HCT116 (cell line): Measurements from ENCODE around the gene RSAD1. TPM values are rescaled to one million over a fixed set of nuclear protein-coding genes. Genes with fewer than 3 reads are reported as not detected.

ENCODE experiments used
- ATAC-seq: fragments of 200-7000 bp; cut with Tn5 transposase; 2 replicates; pipeline ENCODE4 v1.9.1; 2020; ENCODE audit warnings: mild to moderate bottlenecking, moderate library complexity
- BruUV-seq: library from RNA; stranded (reverse); fragments of 400-500 nt; replicated peaks from 2 replicates; lab custom pipeline; 2021; lab: Mats Ljungman, UMichigan
- CTCF ChIA-PET: fragments of 300-600 bp; sonication (Branson Sonifier 250); formaldehyde crosslinking; loops from one replicate; lab custom pipeline; 2021; ENCODE audit warnings: antibody characterized with exemption; lab: Charles Lee
- POLR2A ChIA-PET: fragments of 300-600, 350-600 bp; sonication (Branson Sonifier 250); formaldehyde crosslinking; loops from one replicate; lab custom pipeline; 2021; ENCODE audit warnings: antibody characterized with exemption; lab: Charles Lee
- RAD21 ChIA-PET, 2 experiments: fragments of 300-600 bp; sonication (Branson Sonifier 250); formaldehyde crosslinking; loops; one replicate each; lab custom pipeline; 2023; ENCODE audit warnings: low total read pairs in 2 of 2; ENCODE audit not compliant: uncharacterized antibody in 2 of 2, unreplicated experiment in 2 of 2, low non-redundant PET in 1 of 2; lab: Charles Lee
- DNase-seq: peaks from one replicate; pipeline ENCODE4 v3.0.0-alpha.2; 2010; ENCODE audit warnings: low read depth, low spot score
- H2AFZ ChIP-seq: fragments of 200-600 bp; shearing (Covaris generic), sonication (generic); 2 replicates; pipeline ENCODE4 v1.6.1; 2017; ENCODE audit warnings: low read depth, mixed run types, mixed read lengths, antibody characterized with exemption, low read length; ENCODE audit not compliant: poor library complexity, severe bottlenecking
- H3K27ac ChIP-seq: 2 replicates; pipeline ENCODE4 v1.5.1; 2012; ENCODE audit warnings: low read depth, low read length
- H3K27me3 ChIP-seq: fragments of 200-600 bp; sonication (generic); 2 replicates; pipeline ENCODE4 v1.6.1; 2016; ENCODE audit warnings: mixed run types, low read length, mixed read lengths; ENCODE audit not compliant: insufficient read depth
- H3K36me3 ChIP-seq, 2 experiments: fragments of 200-500 bp in 1 of 2; fragments of 200-600 bp in 1 of 2; sonication (Bioruptor generic) in 1 of 2; sonication (generic) in 1 of 2; 2 replicates each; pipeline versions ENCODE4 v1.5.1 to v1.6.1; 2014 to 2016; ENCODE audit warnings: low read length in 2 of 2, inconsistent platforms in 1 of 2, mixed read lengths in 1 of 2, mixed run types in 1 of 2; ENCODE audit not compliant: insufficient read depth in 2 of 2, control insufficient read depth in 1 of 2
- H3K4me1 ChIP-seq, 2 experiments: fragments of 200-600 bp in 1 of 2; sonication (generic) in 1 of 2; 2 replicates each; pipeline versions ENCODE4 v1.5.1 to v1.6.1; 2012 to 2017; ENCODE audit warnings: low read length in 2 of 2, inconsistent platforms in 1 of 2, mild to moderate bottlenecking in 1 of 2, mixed read lengths in 1 of 2, mixed run types in 1 of 2, moderate library complexity in 1 of 2; ENCODE audit not compliant: insufficient read depth in 2 of 2, control insufficient read depth in 1 of 2
- H3K4me2 ChIP-seq: fragments of 200-600 bp; sonication (generic); 2 replicates; pipeline ENCODE4 v1.6.1; 2017; ENCODE audit warnings: mixed run types, low read length, mixed read lengths
- H3K4me3 ChIP-seq, 2 experiments: fragments of 200-600 bp in 1 of 2; sonication (generic) in 1 of 2; replicated peaks in 1 of 2; 2 replicates each; pipeline ENCODE4 v1.5.1; 2011 to 2016; ENCODE audit warnings: low read length in 2 of 2, control low read depth in 1 of 2, low read depth in 1 of 2, mild to moderate bottlenecking in 1 of 2, mixed read lengths in 1 of 2, mixed run types in 1 of 2
- H3K79me2 ChIP-seq: fragments of 200-600 bp; sonication (generic); 2 replicates; pipeline ENCODE4 v1.6.1; 2017; ENCODE audit warnings: mild to moderate bottlenecking, mixed run types, low read length, moderate library complexity, mixed read lengths; ENCODE audit not compliant: insufficient read depth
- H3K9ac ChIP-seq: fragments of 200-600 bp; sonication (generic); 2 replicates; pipeline ENCODE4 v1.6.1; 2016; ENCODE audit warnings: low read length, mixed read lengths
- H3K9me2 ChIP-seq: fragments of 200-600 bp; sonication (generic), shearing (Covaris generic); 2 replicates; pipeline ENCODE4 v1.6.1; 2017; ENCODE audit warnings: mixed run types, mild to moderate bottlenecking, moderate library complexity; ENCODE audit not compliant: insufficient read depth
- H3K9me3 ChIP-seq, 2 experiments: fragments of 200-500 bp in 1 of 2; fragments of 200-600 bp in 1 of 2; sonication (Bioruptor generic) in 1 of 2; sonication (generic) in 1 of 2; 2 replicates each; pipeline ENCODE4 v1.6.1; 2014 to 2017; ENCODE audit warnings: low read length in 2 of 2, mixed read lengths in 2 of 2, inconsistent platforms in 1 of 2, low read depth in 1 of 2, mild to moderate bottlenecking in 1 of 2, mixed run types in 1 of 2, moderate library complexity in 1 of 2; ENCODE audit not compliant: control insufficient read depth in 1 of 2, insufficient read depth in 1 of 2
- H4K20me1 ChIP-seq: fragments of 200-600 bp; sonication (generic), shearing (Covaris generic); 2 replicates; pipeline ENCODE4 v1.6.1; 2017; ENCODE audit warnings: mixed run types, mild to moderate bottlenecking, moderate library complexity; ENCODE audit not compliant: insufficient read depth
- ATF3 ChIP-seq: IDR thresholded peaks from 2 replicates; pipeline ENCODE4 v1.6.1; 2012
- CBX3 ChIP-seq: IDR thresholded peaks from 2 replicates; pipeline ENCODE4 v1.6.1; 2012; ENCODE audit warnings: low read depth
- CEBPB ChIP-seq: IDR thresholded peaks from 2 replicates; pipeline ENCODE4 v1.6.1; 2012; ENCODE audit warnings: low read depth
- CTCF ChIP-seq, 3 experiments: fragments of 200-600 bp in 1 of 3; sonication (generic) in 1 of 3; IDR thresholded peaks in 2 of 3; conservative IDR thresholded peaks in 1 of 3; 2 replicates each; pipeline ENCODE4 v1.5.1; 2012 to 2017; ENCODE audit warnings: low read depth in 2 of 3, low read length in 2 of 3, antibody characterized with exemption in 1 of 3, borderline replicate concordance in 1 of 3, control low read depth in 1 of 3, mild to moderate bottlenecking in 1 of 3, mixed read lengths in 1 of 3, mixed run types in 1 of 3, moderate library complexity in 1 of 3; ENCODE audit not compliant: insufficient read depth in 1 of 3
- POLR2A ChIP-seq: IDR thresholded peaks from 2 replicates; pipeline ENCODE4 v1.7.0; 2011; ENCODE audit warnings: borderline replicate concordance; ENCODE audit not compliant: insufficient read depth, insufficient read length; ENCODE audit errors: extremely low read depth
- POLR2AphosphoS5 ChIP-seq: IDR thresholded peaks from 2 replicates; pipeline ENCODE4 v1.6.1; 2011; ENCODE audit warnings: mild to moderate bottlenecking, low read depth, low read length, moderate library complexity
- SP1 ChIP-seq: IDR thresholded peaks from 2 replicates; pipeline ENCODE4 v1.6.1; 2012; ENCODE audit warnings: low read depth
- SRF ChIP-seq: IDR thresholded peaks from 2 replicates; pipeline ENCODE4 v1.6.1; 2012; ENCODE audit warnings: low read depth
- ZBTB33 ChIP-seq: IDR thresholded peaks from 2 replicates; pipeline ENCODE4 v1.6.1; 2011; ENCODE audit warnings: mild to moderate bottlenecking, low read length, moderate library complexity; ENCODE audit not compliant: insufficient replicate concordance; ENCODE audit errors: extremely low read depth
- ZFX ChIP-seq: fragments of 450-650 bp; IDR thresholded peaks from 2 replicates; pipeline ENCODE4 v1.6.1; 2017
- ZNF274 ChIP-seq: fragments of 200-500 bp; sonication (Bioruptor generic); IDR thresholded peaks from 2 replicates; pipeline ENCODE4 v1.6.1; 2014; ENCODE audit warnings: mild to moderate bottlenecking, low read depth, low read length, inconsistent platforms
- intact Hi-C: fragments of 100-400 bp; cut with micrococcal nuclease; formaldehyde crosslinking; loops from 2 replicates; pipeline ENCODE4 v1.10.0; 2022
- total RNA-seq: library from RNA; stranded (reverse); gene quantifications from one replicate; pipeline ENCODE4 v1.2.1, GENCODE V29; 2021; ENCODE audit not compliant: unreplicated experiment

RSAD1 gene
- total RNA-seq, 1 experiment from 2014 or later = 82.7 TPM

- POLR2A ChIA-PET = interaction anchor here (0.9 kb wide), 1 partner anchor 15 kb away, joined by 3 read pairs; no protein-coding TSS in a partner anchor
- Histone ChIP-seq H3K27me3 (no peaks in the 10 kb centered on the region), H3K4me2 (no peak overlapping the region), H2AFZ (no peak overlapping the region), H3K36me3 (no peaks in the 10 kb centered on the region), H3K27ac (no peak overlapping the region), H3K79me2 (no peaks in the 10 kb centered on the region), H3K4me3 (no peak overlapping the region), H3K4me1 (peaks cover 0 to 17% of the 10 kb centered on the region in 2 experiments; a peak in 2 of 4 replicates), H3K9me2 (no peaks in the 10 kb centered on the region), H3K9ac (no peak overlapping the region), H3K9me3 (no peaks in the 10 kb centered on the region), H4K20me1 (no peaks in the 10 kb centered on the region)
- ATAC-seq = no peak
- CTCF ChIA-PET = interaction anchor here (0.6 to 1.8 kb wide), 2 partner anchors 14 to 36 kb away, joined by 3 to 12 read pairs; no protein-coding TSS in a partner anchor
- no TSS peak for BruUV-seq
- TF ChIP-seq CBX3 (no peak), SP1 (no peak), POLR2A (no peak), ATF3 (no peak), CEBPB (no peak), ZNF274 (no peak), POLR2AphosphoS5 (no peak), CTCF (IDR thresholded peaks at IDR 0.05 in 2 of 3, conservative IDR thresholded peaks at IDR 0.05 in 1 of 3; ENCODE audit: borderline replicate concordance in 1 of 3, insufficient read depth in 1 of 3, low read depth in 2 of 3, low read length in 2 of 3) (no peak), SRF (no peak), ZBTB33 (no peak), ZFX (no peak)
- RAD21 ChIA-PET = no interaction called here
- no peak for DNase-seq
- intact Hi-C loops = no loop called here
Measured at GRCh38 chr17:50514936-50515702, 36.5 kb downstream of the RSAD1 start.
